Omental fat pad (tissue), 4 donors: ENCODE results near the gene TARDBP. TPM values are rescaled to one million over a fixed set of nuclear protein-coding genes. Genes with fewer than 3 reads are reported as not detected.
"Not testable (repeated sequence)": the region's sequence is repeated elsewhere in the genome, so short reads cannot be mapped to it uniquely, and the experiment has no call there.

Experiments
- ATAC-seq: fragments of 150-250 bp; one replicate; pipeline ENCODE4 v1.9.1; 2016; ENCODE audit warnings: mild to moderate bottlenecking, moderate library complexity; ENCODE audit not compliant: low FRiP score
- DNase-seq: peaks from one replicate; pipeline ENCODE4 v3.0.0-alpha.2; 2019; ENCODE audit warnings: low spot score
- CTCF ChIP-seq, 3 donors: fragments of 450-650 bp; IDR thresholded peaks; one replicate each; pipeline ENCODE4 v1.5.1; 2016 to 2017; ENCODE audit warnings: antibody characterized with exemption in 3 of 3, mild to moderate bottlenecking in 3 of 3, moderate library complexity in 2 of 3
- total RNA-seq, 4 donors: library from RNA; depleted of rRNA; stranded (reverse); fragments of >200 nt; gene quantifications; one replicate each; pipeline ENCODE4 v1.1.0, GENCODE V29; 2016

Gene TARDBP
- total RNA-seq, 4 donors from 2014 or later, result 73.8 to 188 (median 124) TPM

- ATAC-seq, result no peak
- no peak for TF ChIP-seq CTCF (IDR thresholded peaks at IDR 0.05)
- DNase-seq, result no peak
Observed at GRCh38 chr1:11068600-11069473, 56.4 kb downstream of the TARDBP start.

GRCh38 chr1:11070876-11071275, 58.4 kb downstream of the TARDBP start:
- ATAC-seq (no peak), DNase-seq (no peak)
- TF ChIP-seq CTCF (IDR thresholded peaks at IDR 0.05), result no peak

- no peak for TF ChIP-seq CTCF (IDR thresholded peaks at IDR 0.05)
- no peak for DNase-seq
- no peak for ATAC-seq
Observed at GRCh38 chr1:11071463-11072215, 59.2 kb downstream of the TARDBP start.

GRCh38 chr1:11072216-11072917, 59.9 kb downstream of the TARDBP start:
- TF ChIP-seq CTCF (IDR thresholded peaks at IDR 0.05), result no peak
- ATAC-seq, result no peak
- DNase-seq, result no peak

GRCh38 chr1:11073398-11073797, 60.9 kb downstream of the TARDBP start:
- ATAC-seq, DNase-seq: not testable (repeated sequence)

Other genes starting within 250 kb of the TARDBP start
- 1 to 10 TPM; 2.5 to 7.9 (median 6.0) TPM for gene CASZ1, start 216.0 kb upstream of the TARDBP start, total RNA-seq
- under 1 TPM in 1 of 4 donors, not detected in 3; 0.19 TPM for gene MASP2, start 34.6 kb downstream of the TARDBP start, total RNA-seq
- gene SRM, start 47.4 kb downstream of the TARDBP start, total RNA-seq, result 100 to 1,000 TPM in 1 of 4 donors, 10 to 100 TPM in 3; 37.5 to 143 (median 53.8) TPM
- gene EXOSC10, start 87.2 kb downstream of the TARDBP start, total RNA-seq, result 10 to 100 TPM; 39.7 to 65.4 (median 56.9) TPM
- 10 to 100 TPM; 11.0 to 38.7 (median 16.9) TPM for gene ANGPTL7, start 176.7 kb downstream of the TARDBP start, total RNA-seq
- gene MTOR, start 249.9 kb downstream of the TARDBP start, total RNA-seq, result 10 to 100 TPM; 38.0 to 48.2 (median 43.6) TPM